ENCODE results near the gene SLC7A5.
"Not testable (repeated sequence)": the region's sequence is repeated elsewhere in the genome, so short reads cannot be mapped to it uniquely, and the experiment has no call there.

SLC7A5 gene

GRCh38 chr16:87829988-87830672 is 39.2 kb downstream of the SLC7A5 start:
- DNase-seq (ENCODE audit: low read depth): no peak
- no peak for TF ChIP-seq CTCF (IDR thresholded peaks at IDR 0.05; ENCODE audit: insufficient read depth, low read depth, low read length, missing control alignments)
- no peak overlapping the region for H3K4me3 ChIP-seq (ENCODE audit: low read depth, low read length)

- H3K4me3 ChIP-seq (ENCODE audit: low read depth, low read length): no peak overlapping the region
- no peak for DNase-seq (ENCODE audit: low read depth)
- no peak for TF ChIP-seq CTCF (IDR thresholded peaks at IDR 0.05; ENCODE audit: insufficient read depth, low read depth, low read length, missing control alignments)
These were observed 39.7 kb downstream of the SLC7A5 start for GRCh38 chr16:87829622-87829980.

- DNase-seq (ENCODE audit: low read depth): no peak
- no peak overlapping the region for H3K4me3 ChIP-seq (ENCODE audit: low read depth, low read length)
- no peak for TF ChIP-seq CTCF (IDR thresholded peaks at IDR 0.05; ENCODE audit: insufficient read depth, low read depth, low read length, missing control alignments)
These were observed 40.2 kb downstream of the SLC7A5 start for GRCh38 chr16:87828907-87829621.

- H3K4me3 ChIP-seq (ENCODE audit: low read depth, low read length): no peak overlapping the region
- TF ChIP-seq CTCF (IDR thresholded peaks at IDR 0.05; ENCODE audit: insufficient read depth, low read depth, low read length, missing control alignments): no peak
- no peak for DNase-seq (ENCODE audit: low read depth)
These were observed 41.0 kb downstream of the SLC7A5 start for GRCh38 chr16:87828071-87828906.

- not testable (repeated sequence) for H3K4me3 ChIP-seq (ENCODE audit: low read depth, low read length); DNase-seq (ENCODE audit: low read depth)
These were observed 41.8 kb downstream of the SLC7A5 start for GRCh38 chr16:87827588-87827915.

- no peak overlapping the region for H3K4me3 ChIP-seq (ENCODE audit: low read depth, low read length)
- no peak for TF ChIP-seq CTCF (IDR thresholded peaks at IDR 0.05; ENCODE audit: insufficient read depth, low read depth, low read length, missing control alignments)
- no peak for DNase-seq (ENCODE audit: low read depth)
These were observed 42.3 kb downstream of the SLC7A5 start for GRCh38 chr16:87826798-87827587.

GRCh38 chr16:87826407-87826797 is 42.9 kb downstream of the SLC7A5 start:
- H3K4me3 ChIP-seq (ENCODE audit: low read depth, low read length); DNase-seq (ENCODE audit: low read depth): not testable (repeated sequence)

GRCh38 chr16:87825842-87826120 is 43.5 kb downstream of the SLC7A5 start:
- H3K4me3 ChIP-seq (ENCODE audit: low read depth, low read length); DNase-seq (ENCODE audit: low read depth): not testable (repeated sequence)

Measured in GM12865 (cell line).